Ascending aorta (tissue), 2 donors: ENCODE results near the gene SLC7A6. TPM values are rescaled to one million over a fixed set of nuclear protein-coding genes. Genes with fewer than 3 reads are reported as not detected.
A peak's percentile ranks its signal among the peaks of the same experiment; 100 is the strongest.

Experiments used
- DNase-seq, 2 donors: peaks; one replicate each; pipeline ENCODE4 v3.0.0-alpha.2; 2019; ENCODE audit warnings: low spot score in 2 of 2
- H3K27ac ChIP-seq, 2 donors: fragments of 200-600 bp; sonication (generic); one replicate each; pipeline ENCODE4 v1.5.1; 2016 to 2017; ENCODE audit warnings: mild to moderate bottlenecking in 1 of 2
- H3K27me3 ChIP-seq: fragments of 200-600 bp; sonication (generic); one replicate; pipeline ENCODE4 v1.5.1; 2017
- H3K36me3 ChIP-seq, 2 donors: fragments of 200-600 bp; sonication (generic); one replicate each; pipeline ENCODE4 v1.5.1; 2016
- H3K4me1 ChIP-seq, 2 donors: fragments of 200-600 bp; sonication (generic); one replicate each; pipeline ENCODE4 v1.5.1; 2016 to 2017; ENCODE audit warnings: mild to moderate bottlenecking in 1 of 2
- H3K4me3 ChIP-seq, 2 donors: fragments of 200-600 bp; sonication (generic); one replicate each; pipeline ENCODE4 v1.5.1; 2016 to 2017; ENCODE audit warnings: mild to moderate bottlenecking in 1 of 2
- H3K9me3 ChIP-seq, 2 donors: fragments of 200-600 bp; sonication (generic); one replicate each; pipeline ENCODE4 v1.5.1; 2016
- CTCF ChIP-seq, 3 experiments: fragments of 200-600 bp in 2 of 3; fragments of 450-650 bp in 1 of 3; sonication (generic) in 2 of 3; IDR thresholded peaks; one replicate each; pipeline ENCODE4 v1.5.1; 2016 to 2019; ENCODE audit warnings: antibody characterized with exemption in 3 of 3, mild to moderate bottlenecking in 1 of 3, moderate library complexity in 1 of 3
- intact Hi-C: fragments of 100-400 bp; cut with DNase I; formaldehyde crosslinking; loops from one replicate; pipeline ENCODE4 v1.15.1; 2023
- total RNA-seq: library from RNA; depleted of rRNA; stranded (reverse); fragments of >200 nt; gene quantifications from one replicate; pipeline ENCODE4 v1.1.0, GENCODE V29; 2016

The SLC7A6 gene
- total RNA-seq, 1 donor from 2014 or later, result 27.7 TPM

DNA sequence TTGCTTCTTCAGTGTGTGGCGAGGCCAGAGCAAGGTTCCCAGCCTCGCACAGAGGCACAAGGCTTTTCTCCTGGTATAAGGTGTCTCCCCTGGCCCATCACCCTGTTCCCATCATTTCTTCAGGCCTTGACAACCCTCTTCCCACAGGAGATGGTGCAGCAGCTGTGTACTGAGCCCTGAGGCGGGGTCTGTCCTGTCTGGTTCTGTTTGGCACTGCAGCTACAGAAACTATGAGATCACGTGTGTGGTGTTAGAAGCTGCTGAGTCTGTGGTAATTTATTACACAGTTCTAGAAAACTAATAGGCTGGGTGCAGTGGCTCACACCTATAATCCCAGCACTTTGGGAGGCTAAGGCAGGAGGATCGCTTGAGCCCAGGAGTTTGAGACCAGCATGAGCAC lies 11.9 kb upstream of the SLC7A6 start:
- Histone ChIP-seq H3K4me1 (peaks cover 9 to 17% of the 10 kb centered on the region in 2 donors), H3K27me3 (no peaks in the 10 kb centered on the region), H3K4me3 (no peak overlapping the region), H3K27ac (peak overlapping the region; percentile 62 to 88), H3K36me3 (peaks cover 49 to 61% of the 10 kb centered on the region in 2 donors), H3K9me3 (no peaks in the 10 kb centered on the region)
- no peak for DNase-seq
- TF ChIP-seq CTCF (IDR thresholded peaks at IDR 0.05), result no peak
- intact Hi-C loops, result no loop called here

DNA sequence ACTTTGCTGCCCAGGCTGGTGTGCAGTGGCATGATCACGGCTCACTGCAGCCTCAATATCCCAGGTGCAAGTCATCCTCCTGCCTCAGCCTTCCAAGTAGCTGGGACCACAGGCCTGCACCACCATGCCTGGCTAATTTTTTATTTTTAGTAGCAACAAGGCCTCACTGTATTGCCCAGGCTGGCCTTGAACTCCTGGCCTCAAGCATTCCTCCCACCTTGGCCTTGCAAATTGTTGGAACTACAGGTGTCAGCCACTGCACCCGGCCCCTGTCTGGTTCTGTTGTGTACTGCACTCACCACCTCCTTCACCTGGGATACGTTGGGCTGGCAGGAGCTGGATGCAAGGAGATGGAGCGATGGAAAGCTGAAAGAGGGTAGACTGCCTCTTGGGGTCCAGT lies 10.6 kb upstream of the SLC7A6 start:
- no peaks in the 10 kb centered on the region for H3K27me3 ChIP-seq
- DNase-seq, result no peak
- H3K4me3 ChIP-seq, result no peak overlapping the region
- peaks cover 10 to 18% of the 10 kb centered on the region in 2 donors for H3K4me1 ChIP-seq
- H3K36me3 ChIP-seq, result peaks cover 49 to 61% of the 10 kb centered on the region in 2 donors
- TF ChIP-seq CTCF (IDR thresholded peaks at IDR 0.05), result no peak
- intact Hi-C loops, result no loop called here
- H3K9me3 ChIP-seq, result no peaks in the 10 kb centered on the region
- H3K27ac ChIP-seq, result peak overlapping the region in 1 of 2 donors; percentile 2

- intact Hi-C loops, result no loop called here
- H3K27me3 ChIP-seq, result no peaks in the 10 kb centered on the region
- H3K27ac ChIP-seq, result peak overlapping the region in 1 of 2 donors; percentile 36
- no peak overlapping the region for H3K4me3 ChIP-seq
- H3K4me1 ChIP-seq, result peaks cover 10 to 21% of the 10 kb centered on the region in 2 donors
- TF ChIP-seq CTCF (IDR thresholded peaks at IDR 0.05), result no peak
- no peak for DNase-seq
- peaks cover 50 to 59% of the 10 kb centered on the region in 2 donors for H3K36me3 ChIP-seq
- H3K9me3 ChIP-seq, result no peaks in the 10 kb centered on the region
Observed at GRCh38 chr16:68255712-68256111, 8.6 kb upstream of the SLC7A6 start.

- peak overlapping the region; percentile 85 to 91 for H3K27ac ChIP-seq
- intact Hi-C loops, result no loop called here
- no peak overlapping the region for H3K4me3 ChIP-seq
- peaks cover 51 to 55% of the 10 kb centered on the region in 2 donors for H3K36me3 ChIP-seq
- H3K9me3 ChIP-seq, result no peaks in the 10 kb centered on the region
- TF ChIP-seq CTCF (IDR thresholded peaks at IDR 0.05), result no peak
- DNase-seq, result no peak
- peaks cover 5 to 17% of the 10 kb centered on the region in 2 donors for H3K4me1 ChIP-seq
- H3K27me3 ChIP-seq, result no peaks in the 10 kb centered on the region
Observed at GRCh38 chr16:68257251-68257905, 6.9 kb upstream of the SLC7A6 start.

GRCh38 chr16:68257906-68258800 lies 6.2 kb upstream of the SLC7A6 start:
- Histone ChIP-seq H3K4me3 (no peak overlapping the region), H3K9me3 (no peaks in the 10 kb centered on the region), H3K27ac (peak overlapping the region; percentile 85 to 91), H3K4me1 (peaks cover 5 to 17% of the 10 kb centered on the region in 2 donors), H3K27me3 (no peaks in the 10 kb centered on the region), H3K36me3 (peaks cover 51 to 52% of the 10 kb centered on the region in 2 donors)
- TF ChIP-seq CTCF (IDR thresholded peaks at IDR 0.05), result no peak
- intact Hi-C loops, result loop anchor here (2.0 kb wide), 1 partner anchor 21 kb away; the partner anchor contains the start of gene ESRP2
- DNase-seq, result peak in 1 of 2 donors; percentile 85
